Measurements from ENCODE around the gene AFF3.

The AFF3 gene

GRCh38 chr2:99602476-99602875 is 539.9 kb downstream of the AFF3 start:
- peak; percentile 89 for DNase-seq (ENCODE audit: low read depth, low spot score)
- no peak for TF ChIP-seq CTCF (IDR thresholded peaks at IDR 0.05; ENCODE audit: low read depth, low read length)
- in situ Hi-C loops (cut with HindIII; ENCODE audit: low sequenced_read_pairs), result no loop called here
- no peak overlapping the region for H3K4me3 ChIP-seq (ENCODE audit: low read depth, low read length)

GRCh38 chr2:99600981-99601651 is 541.3 kb downstream of the AFF3 start:
- TF ChIP-seq CTCF (IDR thresholded peaks at IDR 0.05; ENCODE audit: low read depth, low read length), result no peak
- H3K4me3 ChIP-seq (ENCODE audit: low read depth, low read length), result no peak overlapping the region
- in situ Hi-C loops (cut with HindIII; ENCODE audit: low sequenced_read_pairs), result no loop called here
- peak; percentile 25 for DNase-seq (ENCODE audit: low read depth, low spot score)

- no peak for DNase-seq (ENCODE audit: low read depth, low spot score)
- no peak for TF ChIP-seq CTCF (IDR thresholded peaks at IDR 0.05; ENCODE audit: low read depth, low read length)
- in situ Hi-C loops (cut with HindIII; ENCODE audit: low sequenced_read_pairs), result no loop called here
- no peak overlapping the region for H3K4me3 ChIP-seq (ENCODE audit: low read depth, low read length)
These were observed 543.9 kb downstream of the AFF3 start for GRCh38 chr2:99598441-99598840.

GRCh38 chr2:99597616-99598015 is 544.8 kb downstream of the AFF3 start:
- no peak for TF ChIP-seq CTCF (IDR thresholded peaks at IDR 0.05; ENCODE audit: low read depth, low read length)
- in situ Hi-C loops (cut with HindIII; ENCODE audit: low sequenced_read_pairs), result no loop called here
- peak; percentile 85 for DNase-seq (ENCODE audit: low read depth, low spot score)
- H3K4me3 ChIP-seq (ENCODE audit: low read depth, low read length), result no peak overlapping the region

- no peak for DNase-seq (ENCODE audit: low read depth, low spot score)
- no peak for TF ChIP-seq CTCF (IDR thresholded peaks at IDR 0.05; ENCODE audit: low read depth, low read length)
- in situ Hi-C loops (cut with HindIII; ENCODE audit: low sequenced_read_pairs), result no loop called here
- no peak overlapping the region for H3K4me3 ChIP-seq (ENCODE audit: low read depth, low read length)
These were observed 547.0 kb downstream of the AFF3 start for GRCh38 chr2:99595373-99595772.

GRCh38 chr2:99593692-99594427 is 548.5 kb downstream of the AFF3 start:
- DNase-seq (ENCODE audit: low read depth, low spot score), result no peak
- H3K4me3 ChIP-seq (ENCODE audit: low read depth, low read length), result no peak overlapping the region
- in situ Hi-C loops (cut with HindIII; ENCODE audit: low sequenced_read_pairs), result no loop called here
- TF ChIP-seq CTCF (IDR thresholded peaks at IDR 0.05; ENCODE audit: low read depth, low read length), result no peak
